ENCODE data around the gene AMZ1. TPM values are rescaled to one million over a fixed set of nuclear protein-coding genes. Genes with fewer than 3 reads are reported as not detected.
"Not testable (repeated sequence)": the region's sequence is repeated elsewhere in the genome, so short reads cannot be mapped to it uniquely, and the experiment has no call there.

AMZ1 gene
- total RNA-seq, 3 donors from 2014 or later (not counting 1 experiment from before 2014, with no cell fraction given): 0.07 to 1.2 (median 0.27) TPM

DNA sequence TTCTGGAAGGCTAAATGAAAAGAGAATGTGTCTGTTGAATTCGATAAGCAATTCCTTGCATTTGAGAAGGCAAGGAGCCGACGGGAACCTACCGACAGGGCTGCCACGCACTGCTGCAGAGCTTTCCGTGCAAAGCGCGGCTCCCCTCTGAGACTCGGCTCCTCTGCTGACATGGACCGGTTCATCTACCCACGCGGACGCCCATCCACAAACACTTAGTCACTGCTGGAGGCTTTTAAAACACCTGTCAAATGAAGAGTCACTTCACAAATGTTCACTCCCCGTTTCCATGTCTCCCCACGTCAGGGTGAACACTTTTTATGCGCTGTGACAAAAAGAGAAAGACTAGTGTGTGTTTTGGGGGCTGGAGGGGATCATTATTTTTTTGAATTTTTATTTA lies 32.0 kb downstream of the AMZ1 start:
- Mint-ChIP-seq H3K27me3 (ENCODE audit: low read depth in 2 of 2) (peaks cover 36 to 38% of the 10 kb centered on the region in 2 donors), H3K9me3 (no peaks in the 10 kb centered on the region), H3K36me3 (no peaks in the 10 kb centered on the region), H3K27ac (no peak overlapping the region), H3K4me1 (peaks cover 24 to 45% of the 10 kb centered on the region in 2 donors), H3K4me3 (no peak overlapping the region)
- Histone ChIP-seq H3K4me1 (ENCODE audit: control insufficient read depth, insufficient read depth, low read length) (peaks cover 56% of the 10 kb centered on the region), H3K27me3 (ENCODE audit: control insufficient read depth, insufficient read depth, low read length) (peaks cover 6% of the 10 kb centered on the region), H3K9me3 (ENCODE audit: control insufficient read depth, insufficient read depth, low read length) (no peaks in the 10 kb centered on the region), H3K27ac (ENCODE audit: low read length) (no peak overlapping the region), H3K36me3 (ENCODE audit: control insufficient read depth, insufficient read depth, low read length) (no peaks in the 10 kb centered on the region), H3K4me3 (ENCODE audit: low read length) (no peak overlapping the region)
- ATAC-seq: no peak
- no peak for DNase-seq
- TF ChIP-seq, protein P1, sequence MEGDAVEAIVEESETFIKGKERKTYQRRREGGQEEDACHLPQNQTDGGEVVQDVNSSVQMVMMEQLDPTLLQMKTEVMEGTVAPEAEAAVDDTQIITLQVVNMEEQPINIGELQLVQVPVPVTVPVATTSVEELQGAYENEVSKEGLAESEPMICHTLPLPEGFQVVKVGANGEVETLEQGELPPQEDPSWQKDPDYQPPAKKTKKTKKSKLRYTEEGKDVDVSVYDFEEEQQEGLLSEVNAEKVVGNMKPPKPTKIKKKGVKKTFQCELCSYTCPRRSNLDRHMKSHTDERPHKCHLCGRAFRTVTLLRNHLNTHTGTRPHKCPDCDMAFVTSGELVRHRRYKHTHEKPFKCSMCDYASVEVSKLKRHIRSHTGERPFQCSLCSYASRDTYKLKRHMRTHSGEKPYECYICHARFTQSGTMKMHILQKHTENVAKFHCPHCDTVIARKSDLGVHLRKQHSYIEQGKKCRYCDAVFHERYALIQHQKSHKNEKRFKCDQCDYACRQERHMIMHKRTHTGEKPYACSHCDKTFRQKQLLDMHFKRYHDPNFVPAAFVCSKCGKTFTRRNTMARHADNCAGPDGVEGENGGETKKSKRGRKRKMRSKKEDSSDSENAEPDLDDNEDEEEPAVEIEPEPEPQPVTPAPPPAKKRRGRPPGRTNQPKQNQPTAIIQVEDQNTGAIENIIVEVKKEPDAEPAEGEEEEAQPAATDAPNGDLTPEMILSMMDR (IDR thresholded peaks at IDR 0.05): no peak
- 86% methylated on average over 16 of the region's 16 CpGs for WGBS (ENCODE audit: insufficient coverage)
- intact Hi-C loops (cut with micrococcal nuclease): no loop called here

DNA sequence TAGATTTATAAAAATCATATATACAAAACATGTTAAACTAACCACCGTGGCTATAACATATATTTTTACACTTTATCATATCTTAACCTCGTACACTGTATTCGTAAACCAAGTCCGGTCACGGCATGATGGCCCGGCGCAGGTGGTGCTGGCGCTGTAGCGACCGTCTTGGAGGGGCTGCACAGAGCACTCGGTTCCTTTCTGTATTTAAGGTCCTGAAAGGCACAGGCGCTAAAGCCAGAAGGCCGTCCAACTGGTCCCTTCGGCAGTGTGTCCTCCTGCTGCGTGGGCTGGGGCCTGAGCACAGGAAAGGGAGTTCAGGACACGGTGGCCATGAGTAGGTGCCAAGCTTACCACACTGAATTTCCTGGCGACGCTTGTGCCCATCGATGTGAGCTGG lies 33.8 kb downstream of the AMZ1 start:
- Mint-ChIP-seq H3K9me3 (no peaks in the 10 kb centered on the region), H3K4me3 (no peak overlapping the region), H3K27ac (no peak overlapping the region), H3K36me3 (no peaks in the 10 kb centered on the region), H3K27me3 (ENCODE audit: low read depth in 2 of 2) (peaks cover 18 to 22% of the 10 kb centered on the region in 2 donors), H3K4me1 (peaks cover 19 to 31% of the 10 kb centered on the region in 2 donors)
- intact Hi-C loops (cut with micrococcal nuclease): no loop called here
- Histone ChIP-seq H3K4me1 (ENCODE audit: control insufficient read depth, insufficient read depth, low read length) (peaks cover 38% of the 10 kb centered on the region), H3K36me3 (ENCODE audit: control insufficient read depth, insufficient read depth, low read length) (peaks cover 2% of the 10 kb centered on the region), H3K4me3 (ENCODE audit: low read length) (no peak overlapping the region), H3K27me3 (ENCODE audit: control insufficient read depth, insufficient read depth, low read length) (peaks cover 6% of the 10 kb centered on the region), H3K9me3 (ENCODE audit: control insufficient read depth, insufficient read depth, low read length) (no peaks in the 10 kb centered on the region), H3K27ac (ENCODE audit: low read length) (no peak overlapping the region)
- ATAC-seq: no peak
- TF ChIP-seq, protein P1 (IDR thresholded peaks at IDR 0.05): no peak
- no peak for DNase-seq
- 94% methylated on average over 19 of the region's 19 CpGs for WGBS (ENCODE audit: insufficient coverage)

DNA sequence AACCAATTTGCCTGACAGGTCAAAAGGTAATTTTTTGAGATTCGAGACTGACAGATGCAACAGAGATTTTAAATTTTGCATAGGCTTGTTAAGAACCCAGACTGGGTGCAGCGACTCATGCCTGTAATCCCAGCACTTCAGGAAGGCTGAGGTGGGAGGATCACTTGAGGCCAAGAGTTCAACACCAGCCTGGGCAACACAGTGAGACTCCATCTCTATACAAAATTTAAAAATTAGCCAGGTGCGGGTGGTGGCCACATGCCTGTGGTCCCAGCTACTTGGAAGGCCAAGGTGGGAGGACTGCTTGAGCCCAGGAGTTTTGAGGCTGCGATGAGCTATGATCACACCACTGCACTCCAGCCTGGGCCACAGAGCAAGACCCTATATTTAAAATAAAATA lies 34.6 kb downstream of the AMZ1 start:
- no peak for DNase-seq
- H3K4me3 ChIP-seq (ENCODE audit: low read length): no peak overlapping the region
- no peaks in the 10 kb centered on the region for H3K9me3 ChIP-seq (ENCODE audit: control insufficient read depth, insufficient read depth, low read length)
- Mint-ChIP-seq H3K27ac (no peak overlapping the region), H3K9me3 (no peaks in the 10 kb centered on the region), H3K4me3 (no peak overlapping the region), H3K4me1 (peaks cover 15 to 23% of the 10 kb centered on the region in 2 donors), H3K36me3 (no peaks in the 10 kb centered on the region), H3K27me3 (ENCODE audit: low read depth in 2 of 2) (peaks cover 11 to 20% of the 10 kb centered on the region in 2 donors)
- 91% methylated on average over 4 of the region's 4 CpGs for WGBS (ENCODE audit: insufficient coverage)
- TF ChIP-seq, protein P1 (IDR thresholded peaks at IDR 0.05): no peak
- peaks cover 30% of the 10 kb centered on the region for H3K4me1 ChIP-seq (ENCODE audit: control insufficient read depth, insufficient read depth, low read length)
- peaks cover 6% of the 10 kb centered on the region for H3K27me3 ChIP-seq (ENCODE audit: control insufficient read depth, insufficient read depth, low read length)
- no peak for ATAC-seq
- intact Hi-C loops (cut with micrococcal nuclease): no loop called here
- peaks cover 2% of the 10 kb centered on the region for H3K36me3 ChIP-seq (ENCODE audit: control insufficient read depth, insufficient read depth, low read length)
- no peak overlapping the region for H3K27ac ChIP-seq (ENCODE audit: low read length)

DNA sequence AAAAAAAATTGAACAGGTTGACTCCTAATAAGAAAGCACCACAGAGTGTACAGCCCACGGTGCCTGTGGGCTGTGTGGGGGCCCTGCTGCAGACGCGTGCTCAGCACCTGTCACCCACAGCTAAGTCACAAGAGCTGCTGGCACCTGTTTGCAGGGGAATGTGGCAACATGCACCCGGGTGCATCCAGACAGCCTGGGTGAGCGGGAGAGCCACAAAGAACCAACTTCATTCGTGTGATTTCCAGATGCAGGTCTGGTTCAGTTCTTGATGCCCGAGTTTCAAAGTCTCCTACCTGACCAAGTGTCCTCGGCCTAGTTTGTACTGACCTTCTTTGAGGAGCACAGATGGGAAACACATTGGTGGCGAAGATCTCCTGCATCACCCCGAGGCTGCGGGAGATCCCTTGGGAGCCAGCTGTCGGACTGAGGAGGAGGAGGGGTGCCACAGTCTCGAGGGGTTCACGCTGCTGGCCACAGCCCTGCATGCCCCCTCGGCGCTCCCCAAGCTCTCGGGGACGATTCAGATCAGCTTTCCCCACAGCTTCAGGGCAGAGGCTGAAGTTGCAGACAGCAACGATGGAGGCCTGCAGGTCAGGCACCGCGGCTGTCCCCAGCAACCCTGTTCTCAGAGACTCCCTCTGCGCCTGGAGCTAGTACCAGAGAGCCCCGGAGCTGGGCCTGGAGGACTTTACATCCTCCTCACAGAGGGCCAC lies 35.3 kb downstream of the AMZ1 start:
- no peaks in the 10 kb centered on the region for H3K9me3 Mint-ChIP-seq
- ATAC-seq: no peak
- H3K4me1 Mint-ChIP-seq: peaks cover 11 to 16% of the 10 kb centered on the region in 2 donors
- peaks cover 2% of the 10 kb centered on the region for H3K36me3 ChIP-seq (ENCODE audit: control insufficient read depth, insufficient read depth, low read length)
- H3K4me3 ChIP-seq (ENCODE audit: low read length): no peak overlapping the region
- no peak overlapping the region for H3K4me3 Mint-ChIP-seq
- TF ChIP-seq, protein P1 (IDR thresholded peaks at IDR 0.05): no peak
- H3K27me3 ChIP-seq (ENCODE audit: control insufficient read depth, insufficient read depth, low read length): peaks cover 4% of the 10 kb centered on the region
- 66% methylated on average over 23 of the region's 23 CpGs for WGBS (ENCODE audit: insufficient coverage)
- no peak for DNase-seq
- H3K36me3 Mint-ChIP-seq: no peaks in the 10 kb centered on the region
- intact Hi-C loops (cut with micrococcal nuclease): no loop called here
- no peak overlapping the region for H3K27ac ChIP-seq (ENCODE audit: low read length)
- no peaks in the 10 kb centered on the region for H3K9me3 ChIP-seq (ENCODE audit: control insufficient read depth, insufficient read depth, low read length)
- H3K4me1 ChIP-seq (ENCODE audit: control insufficient read depth, insufficient read depth, low read length): peaks cover 23% of the 10 kb centered on the region
- H3K27me3 Mint-ChIP-seq (ENCODE audit: low read depth in 2 of 2): peaks cover 4 to 14% of the 10 kb centered on the region in 2 donors
- H3K27ac Mint-ChIP-seq: no peak overlapping the region

DNA sequence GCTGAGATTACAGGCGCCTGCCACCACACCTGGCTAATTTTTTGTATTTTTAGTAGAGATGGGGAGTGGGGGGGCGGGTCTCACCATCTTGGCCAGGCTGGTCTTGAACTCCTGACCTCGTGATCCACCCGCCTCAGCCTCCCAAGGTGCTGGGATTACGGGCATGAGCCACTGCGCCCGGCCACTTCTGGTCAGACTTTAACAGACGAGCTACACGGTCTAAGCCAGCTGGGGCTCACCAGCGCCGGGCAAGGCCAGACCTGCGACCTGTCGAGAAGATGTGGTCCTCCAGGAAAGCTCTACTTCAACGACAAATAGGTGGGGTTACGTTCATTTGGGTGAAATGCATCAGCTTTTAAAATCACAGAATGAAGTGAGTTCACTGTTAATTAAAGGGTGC lies 36.0 kb downstream of the AMZ1 start:
- DNase-seq; H3K4me3 ChIP-seq (ENCODE audit: low read length); ATAC-seq; H3K36me3 Mint-ChIP-seq; H3K9me3 ChIP-seq (ENCODE audit: control insufficient read depth, insufficient read depth, low read length); H3K9me3 Mint-ChIP-seq; H3K4me1 Mint-ChIP-seq; H3K36me3 ChIP-seq (ENCODE audit: control insufficient read depth, insufficient read depth, low read length); H3K27me3 Mint-ChIP-seq (ENCODE audit: low read depth in 2 of 2); H3K4me3 Mint-ChIP-seq; H3K27ac ChIP-seq (ENCODE audit: low read length); H3K27me3 ChIP-seq (ENCODE audit: control insufficient read depth, insufficient read depth, low read length); H3K27ac Mint-ChIP-seq; intact Hi-C loops (cut with micrococcal nuclease): not testable (repeated sequence)
- WGBS (ENCODE audit: insufficient coverage): 96% methylated on average over 15 of the region's 15 CpGs
- H3K4me1 ChIP-seq (ENCODE audit: control insufficient read depth, insufficient read depth, low read length): peaks cover 16% of the 10 kb centered on the region
